Stimulated activated CD4-positive, alpha-beta T cell treated with anti-CD3 and anti-CD28 coated beads, Interleukin-4, amount 100 ng/mL, for 4 hours (primary cell): ENCODE measurements around the gene SLC7A14.

ENCODE experiments used
- DNase-seq, 2 experiments: peaks; one replicate each; pipeline ENCODE4 v3.0.0-alpha.2; 2020

SLC7A14 gene

GRCh38 chr3:170531657-170532335 is 54.1 kb downstream of the SLC7A14 start:
- no peak for DNase-seq

- no peak for DNase-seq
These were observed 54.8 kb downstream of the SLC7A14 start for GRCh38 chr3:170531054-170531453.

DNA sequence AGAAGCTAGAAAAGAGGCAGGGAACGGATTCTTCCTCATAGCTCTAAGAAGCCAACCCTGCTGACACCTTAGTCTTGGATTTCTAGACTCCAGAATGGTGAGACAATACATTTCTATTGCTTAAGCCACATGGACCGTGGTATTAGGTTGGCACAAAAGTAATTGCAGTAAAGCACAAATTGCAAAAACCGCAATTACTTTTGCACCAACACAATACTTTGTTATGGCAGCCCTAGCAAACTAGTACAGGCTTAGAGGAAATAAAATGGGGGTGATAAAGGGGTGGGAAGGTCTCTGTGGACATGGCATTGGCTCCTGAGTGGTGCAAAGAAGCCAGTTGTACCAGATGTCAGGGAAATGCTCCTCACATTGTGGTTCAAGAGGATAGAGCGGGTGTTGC is 56.0 kb downstream of the SLC7A14 start:
- DNase-seq: no peak

DNA sequence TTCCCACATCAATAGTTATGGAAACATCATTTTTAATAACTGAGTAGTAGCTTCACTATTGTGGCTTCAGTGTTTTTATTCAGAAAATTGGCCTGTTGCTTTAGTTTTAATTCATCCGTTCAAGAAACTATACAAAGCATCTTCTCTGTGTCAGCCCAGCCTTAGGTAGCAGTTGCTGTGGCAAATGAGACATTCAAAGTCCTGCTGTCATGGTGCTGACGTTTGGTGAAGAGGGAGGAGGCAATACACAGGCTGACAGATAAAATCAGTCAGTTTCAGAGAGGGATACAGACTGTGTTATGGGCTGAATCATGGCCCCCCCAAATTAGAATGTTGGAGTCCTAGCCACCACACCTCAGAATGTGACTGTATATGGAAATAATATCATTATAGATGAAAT is 56.5 kb downstream of the SLC7A14 start:
- no peak for DNase-seq

DNA sequence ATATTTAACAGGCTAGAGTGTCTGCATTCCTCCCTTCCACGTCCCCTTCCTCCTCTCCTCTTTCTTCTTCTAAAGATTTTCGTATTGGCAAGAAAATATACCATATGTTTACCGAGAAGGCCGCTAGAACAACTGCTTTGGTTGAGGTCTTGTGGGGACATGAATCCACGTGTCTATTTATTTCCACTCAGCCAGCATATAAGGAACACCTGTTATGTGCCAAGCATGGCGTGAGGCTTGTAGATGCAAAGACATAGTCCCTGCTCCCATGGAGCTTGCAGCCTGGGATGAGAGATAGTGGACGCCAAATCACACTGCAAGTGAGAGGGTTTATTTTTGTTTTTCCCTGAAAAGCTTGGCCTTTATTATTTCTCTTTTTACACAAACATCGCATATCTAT is 57.1 kb downstream of the SLC7A14 start:
- no peak for DNase-seq

- no peak for DNase-seq
These were observed 61.8 kb downstream of the SLC7A14 start for GRCh38 chr3:170524073-170524472.

GRCh38 chr3:170523248-170523647 is 62.6 kb downstream of the SLC7A14 start:
- DNase-seq: no peak

GRCh38 chr3:170522201-170522600 is 63.7 kb downstream of the SLC7A14 start:
- DNase-seq: no peak

DNA sequence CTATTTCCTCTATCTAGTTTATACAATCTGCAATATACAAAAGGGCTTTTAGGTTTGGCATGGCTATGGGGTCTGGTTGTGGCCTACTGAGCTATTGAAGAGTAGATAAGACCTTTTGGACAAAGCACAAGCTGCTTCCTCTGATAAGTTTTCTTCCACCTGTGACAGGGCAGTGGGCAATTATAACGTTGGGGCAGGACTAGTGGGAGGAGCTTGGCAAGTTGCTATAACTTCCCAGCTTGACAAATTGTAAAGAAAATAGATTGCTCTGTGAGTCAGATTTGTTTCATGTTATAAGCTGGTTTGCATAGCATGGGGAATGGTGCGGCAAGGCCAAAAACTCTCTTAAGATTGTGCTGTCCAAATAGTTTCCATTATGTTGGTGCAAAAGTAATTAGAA is 64.9 kb downstream of the SLC7A14 start:
- DNase-seq: no peak

- DNase-seq: no peak
These were observed 68.5 kb downstream of the SLC7A14 start for GRCh38 chr3:170517242-170517945.

- no peak for DNase-seq
These were observed 72.2 kb downstream of the SLC7A14 start for GRCh38 chr3:170513642-170514041.

- DNase-seq: no peak
These were observed 74.5 kb downstream of the SLC7A14 start for GRCh38 chr3:170511371-170511770.

DNA sequence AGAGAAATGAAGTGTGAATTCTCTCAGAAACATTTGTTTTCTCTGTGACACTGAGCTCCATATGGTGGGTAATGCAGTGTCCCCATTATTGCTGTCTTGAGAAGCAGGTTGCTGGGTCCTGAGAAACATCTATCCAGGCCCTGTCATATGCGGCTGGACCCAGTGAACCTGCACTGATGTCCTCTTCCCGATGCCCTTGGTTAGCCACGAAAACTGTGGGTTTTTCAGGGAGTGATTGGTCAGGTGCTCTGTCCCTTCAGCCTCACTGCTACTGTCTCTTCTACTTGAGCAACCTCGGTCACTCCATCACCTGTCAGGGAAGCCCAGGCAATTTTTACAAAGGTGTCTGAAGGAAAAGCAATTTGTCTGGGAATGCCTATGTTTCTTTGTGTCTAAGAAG is 77.0 kb downstream of the SLC7A14 start:
- no peak for DNase-seq

DNA sequence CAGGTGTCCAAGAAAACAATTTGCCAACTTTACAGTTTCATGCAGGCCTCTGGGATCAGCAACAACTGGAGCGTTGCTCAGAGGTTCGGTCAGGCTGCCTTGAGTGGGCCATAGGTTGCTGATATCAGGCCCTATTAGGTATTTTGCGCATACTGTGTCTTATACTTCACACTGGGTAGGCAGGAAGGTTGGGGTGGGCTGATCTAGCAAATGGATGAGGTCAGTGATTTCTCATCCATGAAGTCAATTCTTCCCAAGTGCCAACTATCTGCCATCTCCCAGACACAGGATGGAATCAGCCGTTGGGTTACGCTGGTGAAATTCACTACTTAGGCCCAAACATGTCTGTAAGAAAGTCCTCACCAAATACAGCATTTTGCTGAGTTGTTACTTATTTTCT is 77.6 kb downstream of the SLC7A14 start:
- DNase-seq: no peak

DNA sequence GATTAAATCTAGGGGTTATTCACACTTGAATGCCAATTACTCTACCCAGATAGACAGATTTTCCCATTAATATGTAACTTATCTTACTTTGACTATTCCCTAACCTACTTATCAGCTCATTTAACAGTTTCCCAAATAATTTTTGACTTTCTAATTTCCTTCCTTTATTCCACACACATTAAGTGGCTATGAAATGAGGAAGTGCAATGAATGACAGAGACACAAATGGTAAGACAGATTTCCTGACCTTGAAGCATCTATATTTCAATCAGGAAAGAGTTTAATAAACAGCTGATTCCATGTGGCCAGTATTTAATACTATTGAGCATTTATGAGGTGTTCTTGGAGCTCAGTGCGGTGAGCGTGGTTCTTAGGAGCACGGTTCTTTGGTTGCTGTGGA is 78.8 kb downstream of the SLC7A14 start:
- no peak for DNase-seq

DNA sequence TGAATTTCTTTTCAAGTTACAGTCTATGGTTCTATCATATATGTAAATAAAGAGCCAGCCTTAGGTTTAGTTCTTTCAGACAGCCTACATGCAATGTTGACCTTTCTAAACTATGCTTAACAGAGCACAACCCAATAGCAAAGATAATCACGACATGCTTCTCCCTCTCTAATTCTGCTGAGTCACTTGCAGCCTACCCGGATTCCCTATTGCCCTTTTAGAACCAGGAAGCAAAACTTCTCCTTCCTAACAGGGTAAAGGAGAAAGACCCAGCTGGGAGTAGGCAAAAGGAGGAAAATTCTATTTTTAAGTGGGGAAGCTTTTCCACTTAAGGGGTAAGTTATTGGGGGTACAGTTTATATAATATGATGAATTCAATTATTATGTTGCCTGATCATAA is 79.3 kb downstream of the SLC7A14 start:
- DNase-seq: no peak

GRCh38 chr3:170502297-170502696 is 83.6 kb downstream of the SLC7A14 start:
- no peak for DNase-seq

DNA sequence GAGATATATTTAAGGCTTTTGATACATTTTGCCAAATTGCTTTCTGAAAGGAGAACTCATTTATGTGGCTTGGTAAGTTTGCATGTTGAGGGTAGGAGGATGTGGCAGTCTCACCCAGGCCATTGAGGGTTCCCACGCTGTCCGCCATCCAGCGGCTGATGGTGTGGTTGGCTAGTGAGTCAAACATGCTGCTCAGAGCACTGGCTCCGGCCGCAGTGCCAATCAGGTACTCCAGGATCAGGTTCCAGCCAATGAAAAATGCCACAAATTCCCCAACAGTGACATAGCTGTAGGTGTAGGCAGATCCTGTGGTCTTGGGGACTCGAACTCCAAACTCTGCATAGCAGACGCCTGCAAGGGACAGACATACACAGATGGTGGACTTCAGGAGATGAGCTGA is 84.9 kb downstream of the SLC7A14 start:
- no peak for DNase-seq

GRCh38 chr3:170500462-170500861 is 85.4 kb downstream of the SLC7A14 start:
- DNase-seq: no peak

GRCh38 chr3:170499562-170500156 is 86.2 kb downstream of the SLC7A14 start:
- no peak for DNase-seq

- DNase-seq: no peak
These were observed 88.4 kb downstream of the SLC7A14 start for GRCh38 chr3:170497207-170498095.

GRCh38 chr3:170496868-170497140 is 89.1 kb downstream of the SLC7A14 start:
- no peak for DNase-seq

GRCh38 chr3:170496026-170496867 is 89.6 kb downstream of the SLC7A14 start:
- DNase-seq: no peak
